Thyroid gland (tissue), 4 donors: ENCODE measurements around the gene MITF. TPM values are rescaled to one million over a fixed set of nuclear protein-coding genes. Genes with fewer than 3 reads are reported as not detected.

Experiments used
- DNase-seq, 2 donors: peaks; one replicate each; pipeline ENCODE4 v3.0.0-alpha.2; 2019
- H3K27ac ChIP-seq, 3 donors: fragments of 200-600 bp; sonication (generic); 1 replicate in 2 of 3; 2 replicates in 1 of 3; pipeline ENCODE4 v1.5.1; 2016 to 2019; ENCODE audit warnings: mild to moderate bottlenecking in 1 of 3, moderate library complexity in 1 of 3
- H3K27me3 ChIP-seq: fragments of 200-600 bp; sonication (generic); one replicate; pipeline ENCODE4 v1.5.1; 2019
- H3K36me3 ChIP-seq, 2 donors: fragments of 200-600 bp; sonication (generic); one replicate each; pipeline ENCODE4 v1.5.1; 2016 to 2019
- H3K4me1 ChIP-seq, 2 donors: fragments of 200-600 bp; sonication (generic); one replicate each; pipeline ENCODE4 v1.5.1; 2017 to 2019
- H3K4me3 ChIP-seq, 3 donors: fragments of 200-600 bp; sonication (generic); replicated peaks in 1 of 3; 1 replicate in 2 of 3; 2 replicates in 1 of 3; pipeline ENCODE4 v1.5.1; 2016; ENCODE audit warnings: mild to moderate bottlenecking in 1 of 3
- H3K9me3 ChIP-seq: fragments of 200-600 bp; sonication (generic); one replicate; pipeline ENCODE4 v1.5.1; 2017
- CTCF ChIP-seq, 6 experiments: fragments of 200-600 bp in 3 of 6; fragments of 450-650 bp in 3 of 6; sonication (generic) in 3 of 6; IDR thresholded peaks; one replicate each; pipeline ENCODE4 v1.5.1; 2016 to 2019; ENCODE audit warnings: antibody characterized with exemption in 6 of 6, mild to moderate bottlenecking in 2 of 6, inconsistent platforms in 1 of 6, moderate library complexity in 1 of 6
- POLR2A ChIP-seq, 2 donors: fragments of 450-650 bp; IDR thresholded peaks; one replicate each; pipeline ENCODE4 v1.6.1; 2017; ENCODE audit warnings: antibody characterized with exemption in 2 of 2, mild to moderate bottlenecking in 2 of 2, moderate library complexity in 1 of 2
- WGBS, 2 donors: methylation state at CpG; one replicate each; pipeline ENCODE4 v1.1.5; 2017; 5-methylcytosine and 5-hydroxymethylcytosine counted together
- intact Hi-C: fragments of 100-400 bp; cut with DNase I; formaldehyde crosslinking; loops from one replicate; pipeline ENCODE4 v1.15.1; 2023
- total RNA-seq, 4 donors: library from RNA; depleted of rRNA; stranded (reverse); fragments of >200 nt; gene quantifications; one replicate each; pipeline ENCODE4 v1.2.3, GENCODE V29; 2016

Gene MITF
- total RNA-seq, 4 donors from 2014 or later: 22.4 to 52.1 (median 26.4) TPM

GRCh38 chr3:69866988-69867720, 127.9 kb downstream of the MITF start:
- 24 to 32% methylated on average over 2 of the region's 2 CpGs for WGBS, 2 donors
- TF ChIP-seq POLR2A (IDR thresholded peaks at IDR 0.05): peak in 1 of 2 donors; percentile 38
- TF ChIP-seq CTCF (IDR thresholded peaks at IDR 0.05): no peak
- intact Hi-C loops: no loop called here
- Histone ChIP-seq H3K4me1 (peaks cover 20 to 24% of the 10 kb centered on the region in 2 donors), H3K27me3 (no peaks in the 10 kb centered on the region), H3K4me3 (peak overlapping the region in 2 of 3 donors; percentile 42 to 85), H3K36me3 (no peaks in the 10 kb centered on the region), H3K9me3 (no peaks in the 10 kb centered on the region), H3K27ac (peak overlapping the region in 2 of 3 donors; percentile 75 to 76)
- DNase-seq: no peak

GRCh38 chr3:69867941-69868505, 128.8 kb downstream of the MITF start:
- intact Hi-C loops: no loop called here
- no peak for DNase-seq
- H3K4me1 ChIP-seq: peaks cover 20 to 24% of the 10 kb centered on the region in 2 donors
- no peak overlapping the region for H3K4me3 ChIP-seq
- 80 to 81% methylated on average over 2 of the region's 2 CpGs for WGBS, 2 donors
- TF ChIP-seq CTCF (IDR thresholded peaks at IDR 0.05) (no peak), POLR2A (IDR thresholded peaks at IDR 0.05) (no peak)
- H3K9me3 ChIP-seq: no peaks in the 10 kb centered on the region
- no peaks in the 10 kb centered on the region for H3K36me3 ChIP-seq
- H3K27ac ChIP-seq: peak overlapping the region in 2 of 3 donors; percentile 45 to 75
- H3K27me3 ChIP-seq: no peaks in the 10 kb centered on the region

- 92 to 93% methylated on average over 3 of the region's 3 CpGs for WGBS, 2 donors
- Histone ChIP-seq H3K9me3 (no peaks in the 10 kb centered on the region), H3K4me1 (peaks cover 20 to 24% of the 10 kb centered on the region in 2 donors), H3K36me3 (no peaks in the 10 kb centered on the region), H3K27me3 (no peaks in the 10 kb centered on the region), H3K27ac (no peak overlapping the region), H3K4me3 (no peak overlapping the region)
- intact Hi-C loops: no loop called here
- DNase-seq: no peak
- TF ChIP-seq CTCF (IDR thresholded peaks at IDR 0.05): no peak
- no peak for TF ChIP-seq POLR2A (IDR thresholded peaks at IDR 0.05)
Observed at GRCh38 chr3:69868841-69869420, 129.7 kb downstream of the MITF start.

- TF ChIP-seq CTCF (IDR thresholded peaks at IDR 0.05) (no peak), POLR2A (IDR thresholded peaks at IDR 0.05) (no peak)
- peaks cover 20 to 24% of the 10 kb centered on the region in 2 donors for H3K4me1 ChIP-seq
- no peaks in the 10 kb centered on the region for H3K36me3 ChIP-seq
- no peaks in the 10 kb centered on the region for H3K27me3 ChIP-seq
- no peak overlapping the region for H3K27ac ChIP-seq
- WGBS, 2 donors: 95 to 97% methylated on average over 5 of the region's 5 CpGs
- no peak overlapping the region for H3K4me3 ChIP-seq
- no peaks in the 10 kb centered on the region for H3K9me3 ChIP-seq
- no peak for DNase-seq
- intact Hi-C loops: no loop called here
Observed at GRCh38 chr3:69869643-69870042, 130.4 kb downstream of the MITF start.

GRCh38 chr3:69871251-69871650, 132.0 kb downstream of the MITF start:
- H3K36me3 ChIP-seq: no peaks in the 10 kb centered on the region
- DNase-seq: no peak
- WGBS, 2 donors: 81 to 90% methylated on average over 2 of the region's 2 CpGs
- H3K27me3 ChIP-seq: no peaks in the 10 kb centered on the region
- peaks cover 15 to 19% of the 10 kb centered on the region in 2 donors for H3K4me1 ChIP-seq
- H3K27ac ChIP-seq: no peak overlapping the region
- no peak overlapping the region for H3K4me3 ChIP-seq
- H3K9me3 ChIP-seq: no peaks in the 10 kb centered on the region
- TF ChIP-seq CTCF (IDR thresholded peaks at IDR 0.05): no peak
- no peak for TF ChIP-seq POLR2A (IDR thresholded peaks at IDR 0.05)
- intact Hi-C loops: no loop called here
